SU-DHL-6 (cell line): ENCODE data around the gene TMOD1.
"Not testable (repeated sequence)": the region's sequence is repeated elsewhere in the genome, so short reads cannot be mapped to it uniquely, and the experiment has no call there.

Experiments
- H2AFZ ChIP-seq: fragments of 200-600 bp; sonication (generic); 2 replicates; pipeline ENCODE4 v1.6.1; 2014; ENCODE audit warnings: low read depth, mild to moderate bottlenecking, moderate library complexity, mixed read lengths, antibody characterized with exemption, low read length; ENCODE audit not compliant: severe bottlenecking
- H3F3A ChIP-seq: fragments of 200-600 bp; shearing (Covaris generic); 2 replicates; pipeline ENCODE4 v1.6.0; 2016; ENCODE audit warnings: antibody characterized with exemption, mild to moderate bottlenecking; ENCODE audit not compliant: insufficient read depth
- H3K27ac ChIP-seq: fragments of 200-600 bp; sonication (generic); 2 replicates; pipeline ENCODE4 v1.5.1; 2016; ENCODE audit warnings: low read depth, mild to moderate bottlenecking, low read length, moderate library complexity, mixed read lengths
- H3K27me3 ChIP-seq: fragments of 200-600 bp; sonication (generic), shearing (Covaris generic); 2 replicates; pipeline ENCODE4 v1.6.0; 2014; ENCODE audit warnings: mild to moderate bottlenecking, low read length
- H3K36me3 ChIP-seq: fragments of 200-600 bp; sonication (generic); 2 replicates; pipeline ENCODE4 v1.6.1; 2014; ENCODE audit warnings: mild to moderate bottlenecking, low read length, mixed read lengths
- H3K4me2 ChIP-seq: fragments of 300-600, 200-600 bp; shearing (Covaris generic), sonication (generic); 2 replicates; pipeline ENCODE4 v1.6.0; 2014; ENCODE audit warnings: low read length, low read depth, mild to moderate bottlenecking; ENCODE audit not compliant: poor library complexity, severe bottlenecking
- H3K4me3 ChIP-seq: fragments of 200-600 bp; sonication (generic); 2 replicates; pipeline ENCODE4 v1.5.1; 2014; ENCODE audit warnings: antibody characterized with exemption, low read length, mild to moderate bottlenecking, mixed read lengths; ENCODE audit not compliant: insufficient read depth, poor library complexity, severe bottlenecking
- H3K79me2 ChIP-seq: fragments of 200-600 bp; sonication (generic); 2 replicates; pipeline ENCODE4 v1.6.1; 2014; ENCODE audit warnings: mild to moderate bottlenecking, low read length, moderate library complexity; ENCODE audit not compliant: insufficient read depth
- H3K9ac ChIP-seq: fragments of 200-600 bp; sonication (generic); 2 replicates; pipeline ENCODE4 v1.7.0; 2014; ENCODE audit warnings: mild to moderate bottlenecking, low read length
- H3K9me2 ChIP-seq: fragments of 200-600 bp; sonication (generic); replicated peaks from 2 replicates; pipeline ENCODE4 v1.6.1; 2014; ENCODE audit warnings: low read length; ENCODE audit not compliant: insufficient read depth
- H3K9me3 ChIP-seq: fragments of 200-600 bp; sonication (generic); 2 replicates; pipeline ENCODE4 v1.6.1; 2014; ENCODE audit warnings: low read length, mixed read lengths; ENCODE audit not compliant: insufficient read depth
- H4K20me1 ChIP-seq: fragments of 200-600 bp; sonication (generic); 2 replicates; pipeline ENCODE4 v1.6.1; 2014; ENCODE audit warnings: low read depth, mild to moderate bottlenecking, antibody characterized with exemption, low read length, moderate library complexity, mixed read lengths
- CTCF ChIP-seq: fragments of 200-600 bp; sonication (generic); IDR thresholded peaks from one replicate; pipeline ENCODE4 v1.5.1; 2017; ENCODE audit warnings: antibody characterized with exemption, mild to moderate bottlenecking, low read length, moderate library complexity; ENCODE audit not compliant: insufficient read depth, poor library complexity, severe bottlenecking
- EZH2phosphoT487 ChIP-seq: fragments of 200-600 bp; sonication (generic), shearing (Covaris generic); conservative IDR thresholded peaks from 2 replicates; pipeline ENCODE4 v1.6.1; 2018; ENCODE audit warnings: mild to moderate bottlenecking, antibody characterized with exemption, low read length, moderate library complexity, mixed read lengths

The TMOD1 gene

GRCh38 chr9:97501177-97501971 is at the start of gene TMOD1:
TSS of gene TMOD1 (plus strand) at chr9:97501666. CDS start at chr9:97524189, 22,523 bp downstream.
- Histone ChIP-seq H3K79me2 (no peaks in the 10 kb centered on the region), H3K36me3 (no peaks in the 10 kb centered on the region; the same call in 1 of the 2 replicates), H3F3A (peaks cover 5% of the 10 kb centered on the region; the same call in 1 of the 2 replicates), H4K20me1 (no peaks in the 10 kb centered on the region), H3K9ac (peak within 1 kb of the TSS; percentile 39; the same call in 1 of the 2 replicates), H3K27me3 (no peaks in the 10 kb centered on the region), H3K9me2 (no peaks in the 10 kb centered on the region), H2AFZ (peak within 1 kb of the TSS; percentile 36), H3K4me3 (peak within 1 kb of the TSS; percentile 60), H3K4me2 (peak within 1 kb of the TSS; percentile 84), H3K9me3 (no peaks in the 10 kb centered on the region), H3K27ac (no peak within 1 kb of the TSS)
- TF ChIP-seq EZH2phosphoT487 (no peak), CTCF (peak; percentile 23)

- not testable (repeated sequence) for H3F3A ChIP-seq, H3K9me3 ChIP-seq, H3K27ac ChIP-seq, H3K4me3 ChIP-seq, H3K79me2 ChIP-seq, H3K9ac ChIP-seq, H3K9me2 ChIP-seq, H3K4me2 ChIP-seq, H4K20me1 ChIP-seq, H3K27me3 ChIP-seq, H2AFZ ChIP-seq, H3K36me3 ChIP-seq
Observed at GRCh38 chr9:97453573-97453972, 47.9 kb upstream of the TMOD1 start.

- H3K9me3 ChIP-seq, H3K4me3 ChIP-seq, H3K36me3 ChIP-seq, H4K20me1 ChIP-seq, H3K4me2 ChIP-seq, H3K27ac ChIP-seq, H3K9ac ChIP-seq, H3K27me3 ChIP-seq, H3F3A ChIP-seq, H3K79me2 ChIP-seq, H2AFZ ChIP-seq, H3K9me2 ChIP-seq: not testable (repeated sequence)
Observed at GRCh38 chr9:97456841-97457240, 44.6 kb upstream of the TMOD1 start.

- no peak for TF ChIP-seq CTCF
- no peak overlapping the region for H3K4me2 ChIP-seq
- no peaks in the 10 kb centered on the region for H4K20me1 ChIP-seq
- no peak overlapping the region for H3K27ac ChIP-seq
- no peaks in the 10 kb centered on the region for H3F3A ChIP-seq
- no peaks in the 10 kb centered on the region for H3K9me2 ChIP-seq
- no peaks in the 10 kb centered on the region for H3K27me3 ChIP-seq
- H2AFZ ChIP-seq, result no peak overlapping the region
- H3K36me3 ChIP-seq, result no peaks in the 10 kb centered on the region
- H3K4me3 ChIP-seq, result no peak overlapping the region
- H3K79me2 ChIP-seq, result no peaks in the 10 kb centered on the region
- no peaks in the 10 kb centered on the region for H3K9me3 ChIP-seq
- no peak overlapping the region for H3K9ac ChIP-seq
Observed at GRCh38 chr9:97459326-97459725, 42.1 kb upstream of the TMOD1 start.
